Pulmonary artery endothelial cell (primary cell): Measurements from ENCODE around the gene NPY5R. TPM values are rescaled to one million over a fixed set of nuclear protein-coding genes. Genes with fewer than 3 reads are reported as not detected.
A peak's percentile ranks its signal among the peaks of the same experiment; 100 is the strongest.

Source experiments
- DNase-seq: peaks from one replicate; pipeline ENCODE4 v3.0.0-alpha.2; 2011; ENCODE audit warnings: low read depth, low spot score
- total RNA-seq: library from RNA; depleted of rRNA; stranded (reverse); fragments of >200 nt; gene quantifications from 2 replicates; pipeline ENCODE4 v1.2.3, GENCODE V29; 2014

NPY5R gene
- not detected in 2 replicates for total RNA-seq

- no peak for DNase-seq
Observed at GRCh38 chr4:163343604-163344146, at the start of gene NPY5R. TSS of gene NPY5R (plus strand) at chr4:163343892. CDS start at chr4:163350274, 6,382 bp downstream.

GRCh38 chr4:163295138-163295537 lies 48.6 kb upstream of the NPY5R start:
- no peak for DNase-seq

- DNase-seq = no peak
Observed at GRCh38 chr4:163300445-163300844, 43.2 kb upstream of the NPY5R start.

- no peak for DNase-seq
Observed at GRCh38 chr4:163303069-163303468, 40.6 kb upstream of the NPY5R start.

- DNase-seq = no peak
Observed at GRCh38 chr4:163309466-163309865, 34.2 kb upstream of the NPY5R start.

- DNase-seq = no peak
Observed at GRCh38 chr4:163317110-163317509, 26.6 kb upstream of the NPY5R start.

GRCh38 chr4:163330916-163331628 lies 12.6 kb upstream of the NPY5R start:
- no peak for DNase-seq

GRCh38 chr4:163331629-163332376 lies 11.9 kb upstream of the NPY5R start:
- no peak for DNase-seq

- peak; percentile 45 for DNase-seq
Observed at GRCh38 chr4:163332526-163333406, 10.9 kb upstream of the NPY5R start, which contains the start of gene NPY1R. TSS of gene NPY1R (minus strand) at chr4:163332596. CDS start at chr4:163326554, 6,042 bp downstream.

GRCh38 chr4:163335384-163335783 lies 8.3 kb upstream of the NPY5R start:
- DNase-seq = no peak

GRCh38 chr4:163344147-163345125 lies 744 bp downstream of the NPY5R start:
- no peak for DNase-seq

- DNase-seq = no peak
Observed at GRCh38 chr4:163350672-163351071, 7.0 kb downstream of the NPY5R start.

GRCh38 chr4:163353054-163353453 lies 9.4 kb downstream of the NPY5R start:
- DNase-seq = no peak

- DNase-seq = no peak
Observed at GRCh38 chr4:163356104-163356503, 12.4 kb downstream of the NPY5R start.

- DNase-seq = no peak
Observed at GRCh38 chr4:163367651-163368050, 24.0 kb downstream of the NPY5R start.

GRCh38 chr4:163372029-163372428 lies 28.3 kb downstream of the NPY5R start:
- no peak for DNase-seq

GRCh38 chr4:163378661-163379060 lies 35.0 kb downstream of the NPY5R start:
- no peak for DNase-seq

GRCh38 chr4:163380703-163381102 lies 37.0 kb downstream of the NPY5R start:
- no peak for DNase-seq

GRCh38 chr4:163382178-163382869 lies 38.6 kb downstream of the NPY5R start:
- DNase-seq = no peak

GRCh38 chr4:163384434-163384833 lies 40.7 kb downstream of the NPY5R start:
- no peak for DNase-seq
